ENCODE data around the gene SLC51A. TPM values are rescaled to one million over a fixed set of nuclear protein-coding genes. Genes with fewer than 3 reads are reported as not detected.

SLC51A gene
- total RNA-seq, 4 donors from 2014 or later, result 0.39 to 1.4 TPM; not detected in 2

- Histone ChIP-seq H3K27ac (no peak overlapping the region), H3K4me1 (peaks cover 20 to 28% of the 10 kb centered on the region in 2 donors), H3K4me3 (no peak overlapping the region), H3K27me3 (no peaks in the 10 kb centered on the region), H3K36me3 (no peaks in the 10 kb centered on the region), H3K9me3 (no peaks in the 10 kb centered on the region)
- DNase-seq (no peak), ATAC-seq (no peak)
- in situ Hi-C loops (cut with MboI; ENCODE audit: low sequenced_read_pairs in 4 of 4), result no loop called here
- intact Hi-C loops (cut with DNase I; ENCODE audit: low total_unique reads), result loop anchor here (5.0 kb wide), 1 partner anchor 61 kb away; no protein-coding TSS in a partner anchor
- TF ChIP-seq POLR2A (IDR thresholded peaks at IDR 0.05) (no peak), CTCF (IDR thresholded peaks at IDR 0.05 in 4 of 5, conservative IDR thresholded peaks at IDR 0.05 in 1 of 5) (no peak)
Measured at GRCh38 chr3:196177967-196178366, 38.4 kb upstream of the SLC51A start.

GRCh38 chr3:196178993-196179379 is 37.3 kb upstream of the SLC51A start:
- in situ Hi-C loops (cut with MboI; ENCODE audit: low sequenced_read_pairs in 4 of 4), result no loop called here
- Histone ChIP-seq H3K27me3 (no peaks in the 10 kb centered on the region), H3K9me3 (no peaks in the 10 kb centered on the region), H3K4me1 (peaks cover 20 to 28% of the 10 kb centered on the region in 2 donors), H3K36me3 (no peaks in the 10 kb centered on the region), H3K27ac (peak overlapping the region; percentile 73 to 88 (median 78)), H3K4me3 (peak overlapping the region in 2 of 4 donors; percentile 11 to 44)
- ATAC-seq (no peak), DNase-seq (no peak)
- TF ChIP-seq POLR2A (IDR thresholded peaks at IDR 0.05) (no peak), CTCF (IDR thresholded peaks at IDR 0.05 in 4 of 5, conservative IDR thresholded peaks at IDR 0.05 in 1 of 5) (no peak)
- intact Hi-C loops (cut with DNase I; ENCODE audit: low total_unique reads), result loop anchor here (5.0 kb wide), 1 partner anchor 62 kb away; no protein-coding TSS in a partner anchor

- peak; percentile 60 to 77 for DNase-seq
- peak; percentile 92 for ATAC-seq
- peak overlapping the region in 3 of 4 donors; percentile 11 to 44 (median 23) for H3K4me3 ChIP-seq
- H3K4me1 ChIP-seq, result peaks cover 19 to 28% of the 10 kb centered on the region in 2 donors
- peak overlapping the region; percentile 73 to 88 (median 78) for H3K27ac ChIP-seq
- intact Hi-C loops (cut with DNase I; ENCODE audit: low total_unique reads), result loop anchor here (5.0 kb wide), 1 partner anchor 62 kb away; no protein-coding TSS in a partner anchor
- H3K36me3 ChIP-seq, result no peaks in the 10 kb centered on the region
- no peaks in the 10 kb centered on the region for H3K27me3 ChIP-seq
- no peaks in the 10 kb centered on the region for H3K9me3 ChIP-seq
- TF ChIP-seq CTCF (IDR thresholded peaks at IDR 0.05 in 4 of 5, conservative IDR thresholded peaks at IDR 0.05 in 1 of 5) (no peak), POLR2A (IDR thresholded peaks at IDR 0.05) (peak in 1 of 2 donors; percentile 25)
- in situ Hi-C loops (cut with MboI; ENCODE audit: low sequenced_read_pairs in 4 of 4), result no loop called here
Measured at GRCh38 chr3:196179380-196180308, 36.7 kb upstream of the SLC51A start.

GRCh38 chr3:196180346-196180745 is 36.0 kb upstream of the SLC51A start:
- DNase-seq (no peak), ATAC-seq (no peak)
- Histone ChIP-seq H3K9me3 (no peaks in the 10 kb centered on the region), H3K4me3 (peak overlapping the region in 1 of 4 donors; percentile 23), H3K27me3 (no peaks in the 10 kb centered on the region), H3K27ac (peak overlapping the region; percentile 73 to 88 (median 78)), H3K36me3 (no peaks in the 10 kb centered on the region), H3K4me1 (peaks cover 14 to 24% of the 10 kb centered on the region in 2 donors)
- TF ChIP-seq CTCF (IDR thresholded peaks at IDR 0.05 in 4 of 5, conservative IDR thresholded peaks at IDR 0.05 in 1 of 5) (no peak), POLR2A (IDR thresholded peaks at IDR 0.05) (no peak)
- in situ Hi-C loops (cut with MboI; ENCODE audit: low sequenced_read_pairs in 4 of 4) (no loop called here), intact Hi-C loops (cut with DNase I; ENCODE audit: low total_unique reads) (no loop called here)
